Measurements from ENCODE around the gene MMP15.
"Not testable (repeated sequence)": the region's sequence is repeated elsewhere in the genome, so short reads cannot be mapped to it uniquely, and the experiment has no call there.

Gene MMP15

GRCh38 chr16:58057784-58058183 is 32.2 kb downstream of the MMP15 start:
- TF ChIP-seq JUND (IDR thresholded peaks at IDR 0.05; ENCODE audit: low read depth): no peak
- in situ Hi-C loops (cut with HindIII; ENCODE audit: low pct_unique_long_range_greater_than_20kb, low sequenced_read_pairs): no loop called here
- DNase-seq (ENCODE audit: low read depth in 1 of 2, low spot score in 1 of 2): no peak

DNA sequence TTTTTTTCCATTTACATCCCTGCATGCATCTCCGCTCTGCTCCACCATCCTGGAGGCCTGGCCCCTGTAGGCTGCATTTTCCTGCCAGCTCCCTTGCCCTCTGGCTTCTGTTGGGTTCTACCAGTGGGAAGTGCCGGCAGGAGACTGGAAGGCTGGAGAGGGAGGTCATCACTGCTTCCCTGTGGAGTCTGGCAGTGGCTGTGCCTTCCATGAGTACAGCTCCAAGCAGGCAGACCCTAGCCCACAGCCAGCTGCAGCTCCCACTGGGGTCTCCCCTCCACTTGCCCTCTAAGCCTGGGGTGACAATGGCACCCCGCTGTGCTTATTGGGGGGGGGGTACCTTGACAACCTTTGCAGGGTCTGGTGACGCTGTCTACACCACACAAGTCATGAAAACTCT is 37.3 kb downstream of the MMP15 start:
- in situ Hi-C loops (cut with HindIII; ENCODE audit: low pct_unique_long_range_greater_than_20kb, low sequenced_read_pairs): no loop called here
- DNase-seq (ENCODE audit: low read depth in 1 of 2, low spot score in 1 of 2): no peak
- TF ChIP-seq JUND (IDR thresholded peaks at IDR 0.05; ENCODE audit: low read depth): no peak

DNA sequence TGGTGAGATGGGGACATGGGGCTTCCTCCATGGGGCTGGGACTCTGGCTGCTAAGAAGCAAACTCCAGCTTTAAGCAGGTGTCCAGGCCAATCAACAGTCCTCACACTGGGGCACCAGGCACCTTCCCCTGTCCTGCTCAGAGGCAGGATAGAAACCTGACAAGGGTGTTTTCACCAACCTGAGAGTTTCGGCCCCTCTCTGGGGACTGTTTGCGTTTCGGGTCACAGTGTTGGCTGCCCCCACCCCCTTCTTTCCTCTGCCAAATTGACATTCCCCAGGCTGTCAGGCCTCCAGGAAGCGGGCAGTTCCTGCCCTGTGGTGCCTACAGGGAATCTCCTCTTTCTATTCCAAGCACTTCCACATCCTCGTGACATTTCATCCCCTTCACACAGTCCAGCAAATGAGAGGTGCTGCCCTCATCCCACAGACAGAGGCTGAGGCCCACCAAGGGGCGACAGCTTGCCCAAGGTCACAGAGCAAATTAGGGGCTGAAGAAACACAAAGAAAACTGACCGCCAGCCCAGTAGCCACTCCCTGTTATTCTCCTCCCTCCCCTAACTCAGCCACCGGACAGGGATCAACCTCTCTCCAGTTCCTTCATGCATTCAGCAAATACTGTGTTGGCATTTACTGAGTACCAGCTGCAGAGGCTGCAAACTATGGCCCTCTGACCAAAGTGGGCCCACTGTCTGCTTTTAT is 38.0 kb downstream of the MMP15 start:
- peak in 1 of 2 experiments; percentile 15 for DNase-seq (ENCODE audit: low read depth in 1 of 2, low spot score in 1 of 2)
- in situ Hi-C loops (cut with HindIII; ENCODE audit: low pct_unique_long_range_greater_than_20kb, low sequenced_read_pairs): no loop called here
- no peak for TF ChIP-seq JUND (IDR thresholded peaks at IDR 0.05; ENCODE audit: low read depth)

- DNase-seq (ENCODE audit: low read depth in 1 of 2, low spot score in 1 of 2): no peak
- TF ChIP-seq JUND (IDR thresholded peaks at IDR 0.05; ENCODE audit: low read depth): no peak
- in situ Hi-C loops (cut with HindIII; ENCODE audit: low pct_unique_long_range_greater_than_20kb, low sequenced_read_pairs): no loop called here
Measured at GRCh38 chr16:58070585-58070984, 45.0 kb downstream of the MMP15 start.

DNA sequence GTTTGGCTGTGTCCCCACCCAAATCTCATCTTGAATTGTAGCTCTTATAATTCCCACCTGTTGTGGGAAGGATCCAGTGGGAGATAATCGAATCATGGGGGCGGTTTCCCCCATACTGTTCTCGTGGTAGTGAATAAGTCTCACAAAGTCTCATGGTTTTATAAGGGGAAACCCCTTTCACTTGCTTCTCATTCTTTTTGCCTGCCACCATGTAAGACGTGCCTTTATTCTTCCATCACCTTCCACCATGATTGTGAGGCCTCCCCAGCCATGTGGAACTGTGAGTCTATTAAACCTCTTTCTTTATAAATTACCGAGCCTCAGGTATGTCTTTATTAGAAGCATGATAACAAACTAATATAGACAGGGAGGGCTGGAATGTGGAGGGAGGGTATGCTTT is 46.6 kb downstream of the MMP15 start:
- in situ Hi-C loops (cut with HindIII; ENCODE audit: low pct_unique_long_range_greater_than_20kb, low sequenced_read_pairs); DNase-seq (ENCODE audit: low read depth in 1 of 2, low spot score in 1 of 2): not testable (repeated sequence)

GRCh38 chr16:58073086-58073485 is 47.5 kb downstream of the MMP15 start:
- in situ Hi-C loops (cut with HindIII; ENCODE audit: low pct_unique_long_range_greater_than_20kb, low sequenced_read_pairs); DNase-seq (ENCODE audit: low read depth in 1 of 2, low spot score in 1 of 2): not testable (repeated sequence)

DNA sequence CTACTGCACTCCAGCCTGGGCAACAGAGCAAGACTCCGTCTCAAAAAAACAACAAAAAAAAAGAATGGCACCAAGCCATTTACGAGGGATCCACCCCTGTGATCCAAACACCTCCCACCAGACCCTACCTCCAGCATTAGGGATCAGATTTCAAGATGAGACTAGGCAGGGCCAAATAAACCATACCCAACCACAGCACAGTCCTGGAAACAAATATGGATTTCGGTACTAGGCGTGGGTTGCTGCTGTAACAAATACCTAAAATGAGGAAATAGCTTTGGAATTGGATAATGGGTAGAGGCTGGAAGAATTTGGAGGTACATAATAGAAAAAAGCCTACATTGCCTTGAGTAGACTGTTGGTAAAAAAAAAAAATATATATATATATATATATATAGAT is 49.1 kb downstream of the MMP15 start:
- DNase-seq (ENCODE audit: low read depth in 1 of 2, low spot score in 1 of 2): no peak
- TF ChIP-seq JUND (IDR thresholded peaks at IDR 0.05; ENCODE audit: low read depth): no peak
- in situ Hi-C loops (cut with HindIII; ENCODE audit: low pct_unique_long_range_greater_than_20kb, low sequenced_read_pairs): no loop called here

- in situ Hi-C loops (cut with HindIII; ENCODE audit: low pct_unique_long_range_greater_than_20kb, low sequenced_read_pairs): no loop called here
- no peak for TF ChIP-seq JUND (IDR thresholded peaks at IDR 0.05; ENCODE audit: low read depth)
- no peak for DNase-seq (ENCODE audit: low read depth in 1 of 2, low spot score in 1 of 2)
Measured at GRCh38 chr16:58076514-58076913, 51.0 kb downstream of the MMP15 start.

- DNase-seq (ENCODE audit: low read depth in 1 of 2, low spot score in 1 of 2): no peak
- no peak for TF ChIP-seq JUND (IDR thresholded peaks at IDR 0.05; ENCODE audit: low read depth)
- in situ Hi-C loops (cut with HindIII; ENCODE audit: low pct_unique_long_range_greater_than_20kb, low sequenced_read_pairs): no loop called here
Measured at GRCh38 chr16:58077796-58078195, 52.2 kb downstream of the MMP15 start.

GRCh38 chr16:58080657-58081056 is 55.1 kb downstream of the MMP15 start:
- DNase-seq (ENCODE audit: low read depth in 1 of 2, low spot score in 1 of 2); in situ Hi-C loops (cut with HindIII; ENCODE audit: low pct_unique_long_range_greater_than_20kb, low sequenced_read_pairs): not testable (repeated sequence)

DNA sequence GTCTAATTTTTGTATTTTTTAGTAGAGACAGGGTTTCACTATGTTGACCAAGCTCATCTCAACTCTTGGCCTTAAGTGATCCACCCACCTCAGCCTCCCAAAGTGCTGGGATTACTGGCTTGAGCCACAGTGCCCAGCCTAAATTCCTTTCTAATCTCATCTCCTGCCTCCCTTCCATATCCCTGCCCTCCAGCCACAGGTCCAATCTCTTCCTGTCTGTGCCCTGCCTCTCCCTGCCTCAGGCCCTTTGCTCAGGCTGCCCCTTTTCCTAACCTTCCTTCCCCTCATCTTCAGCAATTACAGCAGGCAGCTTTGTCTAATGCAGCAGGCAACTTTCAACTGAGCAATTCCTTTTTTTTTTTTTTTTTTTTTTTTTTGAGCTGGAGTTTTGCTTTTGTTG is 56.8 kb downstream of the MMP15 start:
- no peak for TF ChIP-seq JUND (IDR thresholded peaks at IDR 0.05; ENCODE audit: low read depth)
- in situ Hi-C loops (cut with HindIII; ENCODE audit: low pct_unique_long_range_greater_than_20kb, low sequenced_read_pairs): no loop called here

GRCh38 chr16:58084635-58085034 is 59.1 kb downstream of the MMP15 start:
- TF ChIP-seq JUND (IDR thresholded peaks at IDR 0.05; ENCODE audit: low read depth): no peak
- DNase-seq (ENCODE audit: low read depth in 1 of 2, low spot score in 1 of 2): no peak
- in situ Hi-C loops (cut with HindIII; ENCODE audit: low pct_unique_long_range_greater_than_20kb, low sequenced_read_pairs): no loop called here

More for the DNA sequence above, 56.8 kb downstream of the MMP15 start:
- no peak for DNase-seq (ENCODE audit: low read depth in 1 of 2, low spot score in 1 of 2)

DNA sequence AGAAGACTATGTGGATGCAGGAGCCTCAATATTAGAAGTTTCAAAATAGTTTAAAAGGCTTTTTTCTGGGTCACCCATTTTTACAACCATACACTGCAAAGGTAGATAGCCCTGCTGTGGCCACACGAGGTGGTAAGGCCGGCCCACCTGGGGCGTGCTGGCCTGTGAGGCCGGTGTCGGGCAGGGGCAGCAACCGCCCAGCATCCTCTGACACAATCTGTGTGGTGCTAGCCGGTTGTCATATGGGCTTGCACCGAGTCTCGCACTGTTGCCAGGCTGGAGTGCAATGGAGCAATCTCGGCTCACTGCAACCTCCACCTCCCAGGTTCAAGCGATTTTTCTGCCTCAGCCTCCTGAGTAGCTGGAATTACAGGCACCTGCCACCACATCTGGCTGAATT is 59.6 kb downstream of the MMP15 start:
- no peak for TF ChIP-seq JUND (IDR thresholded peaks at IDR 0.05; ENCODE audit: low read depth)
- no peak for DNase-seq (ENCODE audit: low read depth in 1 of 2, low spot score in 1 of 2)
- in situ Hi-C loops (cut with HindIII; ENCODE audit: low pct_unique_long_range_greater_than_20kb, low sequenced_read_pairs): no loop called here

GRCh38 chr16:58085584-58086251 is 60.2 kb downstream of the MMP15 start:
- no peak for DNase-seq (ENCODE audit: low read depth in 1 of 2, low spot score in 1 of 2)
- no peak for TF ChIP-seq JUND (IDR thresholded peaks at IDR 0.05; ENCODE audit: low read depth)
- in situ Hi-C loops (cut with HindIII; ENCODE audit: low pct_unique_long_range_greater_than_20kb, low sequenced_read_pairs): no loop called here

Data from T47D (cell line).